Measurements from ENCODE around the gene UACA. TPM values are rescaled to one million over a fixed set of nuclear protein-coding genes. Genes with fewer than 3 reads are reported as not detected.
"Not testable (repeated sequence)": the region's sequence is repeated elsewhere in the genome, so short reads cannot be mapped to it uniquely, and the experiment has no call there.

The UACA gene
- total RNA-seq, 6 experiments from 2014 or later = 119 to 309 (median 142) TPM

- Mint-ChIP-seq H3K36me3 (ENCODE audit: low read depth) (peaks cover 4% of the 10 kb centered on the region), H3K4me1 (ENCODE audit: low read depth) (peaks cover 23% of the 10 kb centered on the region), H3K27ac (no peak overlapping the region), H3K9me3 (no peaks in the 10 kb centered on the region), H3K27me3 (ENCODE audit: insufficient read depth) (0 out of 2 replicates have a peak, but pooled peaks cover 1% of the 10 kb centered on the region), H3K4me3 (peak overlapping the region; percentile 34; the same call in 1 of the 2 replicates)
- no peak for TF ChIP-seq CTCF (IDR thresholded peaks at IDR 0.05)
- no peak for DNase-seq
Measured at GRCh38 chr15:70669966-70670658, 93.2 kb downstream of the UACA start.

- Mint-ChIP-seq H3K4me1 (ENCODE audit: low read depth) (peaks cover 23% of the 10 kb centered on the region), H3K4me3 (no peak overlapping the region), H3K27me3 (ENCODE audit: insufficient read depth) (0 out of 2 replicates have a peak, but pooled peaks cover 3% of the 10 kb centered on the region), H3K27ac (no peak overlapping the region), H3K9me3 (no peaks in the 10 kb centered on the region), H3K36me3 (ENCODE audit: low read depth) (no peaks in the 10 kb centered on the region; the same call in 1 of the 2 replicates)
- no peak for TF ChIP-seq CTCF (IDR thresholded peaks at IDR 0.05)
- DNase-seq = peak; percentile 35
Measured at GRCh38 chr15:70669006-70669602, 94.3 kb downstream of the UACA start.

DNA sequence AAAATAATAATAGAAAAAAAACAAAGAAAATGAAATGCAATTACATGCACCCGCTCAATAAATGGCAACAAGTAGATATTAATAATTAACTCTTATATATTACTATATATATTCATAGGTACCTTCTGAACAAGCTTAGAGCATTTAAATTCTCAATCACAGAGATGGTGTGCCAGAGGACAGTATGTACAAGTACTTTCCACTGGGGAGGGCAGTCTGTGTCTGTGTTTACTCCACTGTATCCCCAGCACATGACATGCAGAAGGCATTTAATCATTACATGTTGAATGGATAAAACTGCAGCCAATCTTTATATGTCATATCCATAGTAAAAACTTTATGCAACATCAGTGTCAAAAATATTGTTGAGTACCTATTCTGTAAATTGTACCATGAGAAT is 97.8 kb downstream of the UACA start:
- Mint-ChIP-seq H3K27me3 (ENCODE audit: insufficient read depth) (0 out of 2 replicates have a peak, but pooled peaks cover 3% of the 10 kb centered on the region), H3K4me1 (ENCODE audit: low read depth) (peaks cover 14% of the 10 kb centered on the region), H3K9me3 (no peaks in the 10 kb centered on the region), H3K36me3 (ENCODE audit: low read depth) (peaks cover 10% of the 10 kb centered on the region), H3K4me3 (no peak overlapping the region), H3K27ac (no peak overlapping the region; the same call in 1 of the 2 replicates)
- no peak for DNase-seq
- TF ChIP-seq CTCF (IDR thresholded peaks at IDR 0.05) = no peak

- peaks cover 14% of the 10 kb centered on the region for H3K36me3 Mint-ChIP-seq (ENCODE audit: low read depth)
- no peak overlapping the region for H3K27ac Mint-ChIP-seq
- H3K9me3 Mint-ChIP-seq = no peaks in the 10 kb centered on the region
- H3K4me3 Mint-ChIP-seq = no peak overlapping the region; the same call in 1 of the 2 replicates
- peaks cover 4% of the 10 kb centered on the region; the same call in 1 of the 2 replicates for H3K27me3 Mint-ChIP-seq (ENCODE audit: insufficient read depth)
- DNase-seq = no peak
- TF ChIP-seq CTCF (IDR thresholded peaks at IDR 0.05) = no peak
- H3K4me1 Mint-ChIP-seq (ENCODE audit: low read depth) = peaks cover 21% of the 10 kb centered on the region
Measured at GRCh38 chr15:70664494-70664893, 98.9 kb downstream of the UACA start.

GRCh38 chr15:70663069-70663468 is 100.3 kb downstream of the UACA start:
- Mint-ChIP-seq H3K36me3 (ENCODE audit: low read depth) (peaks cover 25% of the 10 kb centered on the region), H3K4me1 (ENCODE audit: low read depth) (peaks cover 29% of the 10 kb centered on the region)
- H3K9me3 Mint-ChIP-seq; DNase-seq; H3K27me3 Mint-ChIP-seq (ENCODE audit: insufficient read depth); H3K4me3 Mint-ChIP-seq; H3K27ac Mint-ChIP-seq: not testable (repeated sequence)

GRCh38 chr15:70659662-70660061 is 103.7 kb downstream of the UACA start:
- H3K36me3 Mint-ChIP-seq (ENCODE audit: low read depth) = peaks cover 32% of the 10 kb centered on the region
- no peak for TF ChIP-seq CTCF (IDR thresholded peaks at IDR 0.05)
- peak overlapping the region; percentile 59; the same call in 1 of the 2 replicates for H3K27ac Mint-ChIP-seq
- no peaks in the 10 kb centered on the region for H3K9me3 Mint-ChIP-seq
- peaks cover 3% of the 10 kb centered on the region for H3K27me3 Mint-ChIP-seq (ENCODE audit: insufficient read depth)
- no peak for DNase-seq
- H3K4me3 Mint-ChIP-seq = no peak overlapping the region; the same call in 1 of the 2 replicates
- peaks cover 29% of the 10 kb centered on the region for H3K4me1 Mint-ChIP-seq (ENCODE audit: low read depth)
